ENCODE results near the gene IL12RB1. TPM values are rescaled to one million over a fixed set of nuclear protein-coding genes. Genes with fewer than 3 reads are reported as not detected.

The IL12RB1 gene
- total and polyA plus RNA-seq, 2 of the 8 experiments (the other 6 are each of a cell fraction or from before 2014, with no cell fraction given): 0.03 TPM; not detected in 1

- TF ChIP-seq CBX5 (IDR thresholded peaks at IDR 0.05; ENCODE audit: low read depth, low read length) (no peak), MAX (IDR thresholded peaks at IDR 0.05) (no peak)
Measured at GRCh38 chr19:18009412-18010066, 77.2 kb downstream of the IL12RB1 start (continued).

Other genes starting within 250 kb of the IL12RB1 start
- gene JAK3, start 239.0 kb downstream of the IL12RB1 start, total RNA-seq (2021; fragmentation: NEBNext Ultra II Directional; extraction: Animal tissue kit (Norgen Biotek cat#: 25700)): 3.2 and 4.0 TPM in 2 replicates
- 4.7 TPM in 2 replicates for gene JAK3, start 239.0 kb downstream of the IL12RB1 start, polyA plus RNA-seq (2011; rRNA removed)
- gene RPL18A, start 227.0 kb downstream of the IL12RB1 start, total RNA-seq (2021; fragmentation: NEBNext Ultra II Directional; extraction: Animal tissue kit (Norgen Biotek cat#: 25700)): 2,749 and 2,894 TPM in 2 replicates
- gene RPL18A, start 227.0 kb downstream of the IL12RB1 start, polyA plus RNA-seq (2011; rRNA removed): 3,938 and 5,258 TPM in 2 replicates
- gene SLC5A5, start 215.0 kb downstream of the IL12RB1 start, total RNA-seq (2021; fragmentation: NEBNext Ultra II Directional; extraction: Animal tissue kit (Norgen Biotek cat#: 25700)): 1.2 and 1.5 TPM in 2 replicates
- gene SLC5A5, start 215.0 kb downstream of the IL12RB1 start, polyA plus RNA-seq (2011; rRNA removed): 1.8 and 2.2 TPM in 2 replicates
- 101 and 103 TPM in 2 replicates for gene CCDC124, start 153.9 kb downstream of the IL12RB1 start, total RNA-seq (2021; fragmentation: NEBNext Ultra II Directional; extraction: Animal tissue kit (Norgen Biotek cat#: 25700))
- 95.2 and 135 TPM in 2 replicates for gene CCDC124, start 153.9 kb downstream of the IL12RB1 start, polyA plus RNA-seq (2011; rRNA removed)
- gene KCNN1, start 119.8 kb downstream of the IL12RB1 start, total RNA-seq (2021; fragmentation: NEBNext Ultra II Directional; extraction: Animal tissue kit (Norgen Biotek cat#: 25700)): 9.3 and 11.0 TPM in 2 replicates
- gene KCNN1, start 119.8 kb downstream of the IL12RB1 start, polyA plus RNA-seq (2011; rRNA removed): 12.5 and 19.3 TPM in 2 replicates
- 6.2 and 6.9 TPM in 2 replicates for gene ARRDC2, start 78.8 kb downstream of the IL12RB1 start, total RNA-seq (2021; fragmentation: NEBNext Ultra II Directional; extraction: Animal tissue kit (Norgen Biotek cat#: 25700))
- gene ARRDC2, start 78.8 kb downstream of the IL12RB1 start, polyA plus RNA-seq (2011; rRNA removed): 5.4 and 5.8 TPM in 2 replicates
- 9.0 TPM in 2 replicates for gene MAST3, start 10.8 kb upstream of the IL12RB1 start, total RNA-seq (2021; fragmentation: NEBNext Ultra II Directional; extraction: Animal tissue kit (Norgen Biotek cat#: 25700))
- gene MAST3, start 10.8 kb upstream of the IL12RB1 start, polyA plus RNA-seq (2011; rRNA removed): 3.4 and 5.5 TPM in 2 replicates
- 53.8 and 57.1 TPM in 2 replicates for gene PIK3R2, start 66.2 kb upstream of the IL12RB1 start, total RNA-seq (2021; fragmentation: NEBNext Ultra II Directional; extraction: Animal tissue kit (Norgen Biotek cat#: 25700))
- gene PIK3R2, start 66.2 kb upstream of the IL12RB1 start, polyA plus RNA-seq (2011; rRNA removed): 21.7 and 31.4 TPM in 2 replicates
- gene IFI30, start 86.9 kb upstream of the IL12RB1 start, total RNA-seq (2021; fragmentation: NEBNext Ultra II Directional; extraction: Animal tissue kit (Norgen Biotek cat#: 25700)): 25.9 and 28.9 TPM in 2 replicates
- 59.5 and 62.4 TPM in 2 replicates for gene IFI30, start 86.9 kb upstream of the IL12RB1 start, polyA plus RNA-seq (2011; rRNA removed)
- gene MPV17L2, start 106.3 kb upstream of the IL12RB1 start, total RNA-seq (2021; fragmentation: NEBNext Ultra II Directional; extraction: Animal tissue kit (Norgen Biotek cat#: 25700)): 24.2 and 28.6 TPM in 2 replicates
- 80.1 and 82.6 TPM in 2 replicates for gene MPV17L2, start 106.3 kb upstream of the IL12RB1 start, polyA plus RNA-seq (2011; rRNA removed)
- gene RAB3A, start 117.1 kb upstream of the IL12RB1 start, total RNA-seq (2021; fragmentation: NEBNext Ultra II Directional; extraction: Animal tissue kit (Norgen Biotek cat#: 25700)): 14.2 and 14.3 TPM in 2 replicates
- 13.6 and 18.6 TPM in 2 replicates for gene RAB3A, start 117.1 kb upstream of the IL12RB1 start, polyA plus RNA-seq (2011; rRNA removed)
- gene PDE4C, start 139.5 kb upstream of the IL12RB1 start, total RNA-seq (2021; fragmentation: NEBNext Ultra II Directional; extraction: Animal tissue kit (Norgen Biotek cat#: 25700)): 2.3 and 2.7 TPM in 2 replicates
- 3.1 and 3.7 TPM in 2 replicates for gene PDE4C, start 139.5 kb upstream of the IL12RB1 start, polyA plus RNA-seq (2011; rRNA removed)
- gene IQCN, start 187.5 kb upstream of the IL12RB1 start, total RNA-seq (2021; fragmentation: NEBNext Ultra II Directional; extraction: Animal tissue kit (Norgen Biotek cat#: 25700)): 0.31 and 1.0 TPM in 2 replicates
- gene IQCN, start 187.5 kb upstream of the IL12RB1 start, polyA plus RNA-seq (2011; rRNA removed): 0.36 and 0.82 TPM in 2 replicates
- 77.5 and 95.8 TPM in 2 replicates for gene JUND, start 194.7 kb upstream of the IL12RB1 start, total RNA-seq (2021; fragmentation: NEBNext Ultra II Directional; extraction: Animal tissue kit (Norgen Biotek cat#: 25700))
- gene JUND, start 194.7 kb upstream of the IL12RB1 start, polyA plus RNA-seq (2011; rRNA removed): 54.0 and 64.4 TPM in 2 replicates
- gene LSM4, start 236.1 kb upstream of the IL12RB1 start, total RNA-seq (2021; fragmentation: NEBNext Ultra II Directional; extraction: Animal tissue kit (Norgen Biotek cat#: 25700)): 319 and 344 TPM in 2 replicates
- gene LSM4, start 236.1 kb upstream of the IL12RB1 start, polyA plus RNA-seq (2011; rRNA removed): 302 and 380 TPM in 2 replicates